HepG2 (cell line): ENCODE measurements around the gene CSTPP1. TPM values are rescaled to one million over a fixed set of nuclear protein-coding genes. Genes with fewer than 3 reads are reported as not detected.

ENCODE experiments used
- ATAC-seq: fragments of 200-7000 bp; cut with Tn5 transposase; 3 replicates; pipeline ENCODE4 v1.9.1; 2020; ENCODE audit warnings: mild to moderate bottlenecking, moderate library complexity
- BruUV-seq: library from RNA; stranded (reverse); fragments of 400-500 nt; replicated peaks from 2 replicates; lab custom pipeline; 2021; lab: Mats Ljungman, UMichigan
- CTCF ChIA-PET: fragments of 300-600 bp; formaldehyde crosslinking; extraction: SDS; loops from one replicate; lab custom pipeline; 2021; ENCODE audit warnings: low total read pairs, inconsistent platforms, low intra/inter-chr PET ratio; lab: Yijun Ruan, JAX
- POLR2A ChIA-PET: fragments of 350-600 bp; sonication (Branson Sonifier 250); formaldehyde crosslinking; loops from one replicate; lab custom pipeline; 2020; ENCODE audit warnings: antibody characterized with exemption, inconsistent platforms; lab: Yijun Ruan, JAX
- DNase-seq: peaks from one replicate; pipeline ENCODE4 v3.0.0-alpha.2; 2015; ENCODE audit warnings: low spot score
- FAIRE-seq: peaks from 3 replicates; lab custom pipeline; 2011; peaks lifted over from hg19 to GRCh38; lab: Jason Lieb, UNC
- H2AFZ ChIP-seq: one replicate; pipeline ENCODE4 v1.6.1; 2011; ENCODE audit warnings: low read length, inconsistent platforms
- H3K27ac ChIP-seq: fragments of 300-600 bp; 3 replicates; pipeline ENCODE4 v1.8.0; 2011; ENCODE audit warnings: mixed run types, mild to moderate bottlenecking, mixed read lengths, low read length, inconsistent platforms; ENCODE audit not compliant: insufficient read depth; ENCODE audit errors: extremely low read length
- H3K27me3 ChIP-seq, 2 experiments: fragments of 200-600 bp in 1 of 2; 2 replicates in 1 of 2; 3 replicates in 1 of 2; pipeline versions ENCODE4 v1.6.0 to v1.8.0; 2011; ENCODE audit warnings: low read length in 2 of 2, mild to moderate bottlenecking in 2 of 2, moderate library complexity in 2 of 2, inconsistent platforms in 1 of 2; ENCODE audit not compliant: insufficient read depth in 2 of 2, control insufficient read depth in 1 of 2
- H3K36me3 ChIP-seq, 2 experiments: fragments of 200-600 bp in 1 of 2; replicated peaks in 1 of 2; 2 replicates in 1 of 2; 3 replicates in 1 of 2; pipeline versions ENCODE4 v1.5.1 to v1.8.0; 2011; ENCODE audit warnings: low read length in 2 of 2, inconsistent platforms in 1 of 2; ENCODE audit not compliant: insufficient read depth in 2 of 2, control insufficient read depth in 1 of 2
- H3K4me1 ChIP-seq: 2 replicates; pipeline ENCODE4 v1.5.1; 2012; ENCODE audit warnings: low read length, inconsistent platforms; ENCODE audit not compliant: insufficient read depth
- H3K4me2 ChIP-seq: 2 replicates; pipeline ENCODE4 v1.6.0; 2011; ENCODE audit warnings: low read depth, low read length, inconsistent platforms
- H3K4me3 ChIP-seq, 3 experiments: fragments of 200-600 bp in 1 of 3; sonication (generic), shearing (Covaris generic) in 1 of 3; replicated peaks in 1 of 3; 2 replicates each; pipeline ENCODE4 v1.5.1; 2011 to 2016; ENCODE audit warnings: low read length in 3 of 3, inconsistent platforms in 2 of 3, low read depth in 2 of 3, mild to moderate bottlenecking in 2 of 3, control low read depth in 1 of 3, mixed read lengths in 1 of 3; ENCODE audit not compliant: insufficient read depth in 1 of 3
- H3K79me2 ChIP-seq: one replicate; pipeline ENCODE4 v1.6.1; 2011; ENCODE audit warnings: low read length, inconsistent platforms; ENCODE audit not compliant: insufficient read depth
- H3K9ac ChIP-seq: 2 replicates; pipeline ENCODE4 v1.6.0; 2011; ENCODE audit warnings: mild to moderate bottlenecking, low read depth, low read length, inconsistent platforms; ENCODE audit not compliant: insufficient read depth
- H3K9me3 ChIP-seq: 2 replicates; pipeline ENCODE4 v1.5.1; 2012; ENCODE audit warnings: mild to moderate bottlenecking, low read length
- H4K20me1 ChIP-seq: 2 replicates; pipeline ENCODE4 v1.6.0; 2011; ENCODE audit warnings: inconsistent platforms, mild to moderate bottlenecking, low read length, moderate library complexity; ENCODE audit not compliant: insufficient read depth
- CAMTA2 ChIP-seq: sonication (generic); formaldehyde crosslinking; IDR thresholded peaks from 2 replicates; pipeline ENCODE4 v1.4.0; 2020; ENCODE audit warnings: mild to moderate bottlenecking, missing genetic modification reagents, borderline replicate concordance
- CREM ChIP-seq, 2 experiments: sonication (generic) in 1 of 2; formaldehyde crosslinking in 1 of 2; IDR thresholded peaks; 2 replicates each; pipeline versions ENCODE4 v1.4.0 to v1.6.1; 2016 to 2020; ENCODE audit warnings: antibody characterized with exemption in 1 of 2, mild to moderate bottlenecking in 1 of 2, missing genetic modification reagents in 1 of 2
- DNMT3B ChIP-seq: conservative IDR thresholded peaks from 2 replicates; pipeline ENCODE4 v1.6.1; 2016; ENCODE audit warnings: missing biosample characterization, control low read depth
- MIER2 ChIP-seq: IDR thresholded peaks from 2 replicates; pipeline ENCODE4 v1.6.1; 2016; ENCODE audit warnings: missing biosample characterization, missing genetic modification reagents
- MYC ChIP-seq: sonication (generic); formaldehyde crosslinking; IDR thresholded peaks from 2 replicates; pipeline ENCODE4 v1.9.0; 2021; ENCODE audit warnings: missing genetic modification reagents, borderline replicate concordance
- MYNN ChIP-seq: sonication (generic); formaldehyde crosslinking; IDR thresholded peaks from 2 replicates; pipeline ENCODE4 v1.4.0; 2020; ENCODE audit warnings: mild to moderate bottlenecking, low read depth, missing genetic modification reagents
- NCOR1 ChIP-seq: fragments of 200-600 bp; sonication (generic); IDR thresholded peaks from 2 replicates; pipeline ENCODE4 v1.7.0; 2017; ENCODE audit warnings: antibody characterized with exemption, low read length, borderline replicate concordance
- NFYC ChIP-seq: IDR thresholded peaks from 2 replicates; pipeline ENCODE4 v1.6.1; 2016; ENCODE audit warnings: missing genetic modification reagents, missing compliant biosample characterization
- SOX6 ChIP-seq, 2 experiments: fragments of 450-650 bp in 1 of 2; sonication (generic) in 1 of 2; formaldehyde crosslinking in 1 of 2; IDR thresholded peaks; 2 replicates each; pipeline versions ENCODE4 v1.4.0 to v1.6.1; 2017 to 2020; ENCODE audit warnings: antibody characterized with exemption in 1 of 2, mild to moderate bottlenecking in 1 of 2, missing genetic modification reagents in 1 of 2
- ZFP62 ChIP-seq: sonication (generic); formaldehyde crosslinking; IDR thresholded peaks from 2 replicates; pipeline ENCODE4 v1.4.0; 2020; ENCODE audit warnings: missing genetic modification reagents
- ZFP90 ChIP-seq: sonication (generic); formaldehyde crosslinking; IDR thresholded peaks from 2 replicates; pipeline ENCODE4 v1.8.0; 2022; ENCODE audit warnings: missing genetic modification reagents, mild to moderate bottlenecking, inconsistent platforms, borderline replicate concordance
- ZNF382 ChIP-seq: sonication (generic); formaldehyde crosslinking; IDR thresholded peaks from 2 replicates; pipeline ENCODE4 v1.5.0; 2020; ENCODE audit warnings: missing genetic modification reagents, mild to moderate bottlenecking, borderline replicate concordance
- ZNF879 ChIP-seq: sonication (generic); formaldehyde crosslinking; IDR thresholded peaks from 2 replicates; pipeline ENCODE4 v1.8.1; 2023; ENCODE audit warnings: missing genetic modification reagents
- WGBS: methylation state at CpG from one replicate; pipeline ENCODE4 v1.1.6; 2017; ENCODE audit warnings: low lambda C conversion rate; 5-methylcytosine and 5-hydroxymethylcytosine counted together
- in situ Hi-C: cut with HindIII; loops from 2 replicates; pipeline ENCODE4 v1.10.0; 2017; ENCODE audit warnings: low pct_unique_long_range_greater_than_20kb; ENCODE audit not compliant: extremely low pct_ligation_motif_present
- intact Hi-C: fragments of 100-400 bp; cut with micrococcal nuclease; formaldehyde crosslinking; loops from one replicate; pipeline ENCODE4 v1.10.0; 2022; ENCODE audit not compliant: unreplicated experiment
- polyA plus RNA-seq, 8 experiments: library from polyadenylated mRNA; depleted of rRNA in 3 of 8; stranded (reverse) in 7 of 8; unstranded in 1 of 8; fragments of >200 nt; fragmentation: Illumina TruSeq in 4 of 8; extraction: Trizol in 4 of 8; gene quantifications; 2 replicates each; pipeline versions ENCODE4 v1.2.1 to v1.2.3, GENCODE V29; 2011 to 2016; ENCODE audit warnings: low read depth in 4 of 8, missing spikeins in 1 of 8, mixed read lengths in 1 of 8; ENCODE audit not compliant: insufficient read depth in 1 of 8
- total RNA-seq, 5 experiments: library from RNA; depleted of rRNA; stranded (reverse); fragments of >200 nt; fragmentation: Illumina TruSeq; extraction: Trizol; gene quantifications; 2 replicates each; pipeline ENCODE4 v1.2.3, GENCODE V29; 2016; ENCODE audit warnings: low read depth in 1 of 5

CSTPP1 gene
- total and polyA plus RNA-seq, 2 of the 13 experiments (the other 11 are each of a cell fraction or from before 2014, with no cell fraction given), result 12.3 to 14.6 TPM

- no peaks in the 10 kb centered on the region for H4K20me1 ChIP-seq
- no peak overlapping the region for H3K9ac ChIP-seq
- no peaks in the 10 kb centered on the region for H3K36me3 ChIP-seq
- POLR2A ChIA-PET, result no interaction called here
- TF ChIP-seq ZNF879 (no peak), SOX6 (IDR thresholded peaks at IDR 0.05) (no peak), SOX6 (CRISPR knock-in tag; IDR thresholded peaks at IDR 0.05) (no peak), ZFP90 (CRISPR knock-in tag) (no peak), ZNF382 (CRISPR knock-in tag) (no peak), CREM (IDR thresholded peaks at IDR 0.05) (no peak), CREM (CRISPR knock-in tag; IDR thresholded peaks at IDR 0.05) (no peak), NCOR1 (no peak), ZFP62 (no peak), NFYC (CRISPR knock-in tag) (no peak), CAMTA2 (CRISPR knock-in tag) (no peak), MYC (CRISPR knock-in tag) (no peak), DNMT3B (no peak), MIER2 (CRISPR knock-in tag) (no peak), MYNN (no peak)
- intact Hi-C loops, result no loop called here
- H3K27ac ChIP-seq, result no peak overlapping the region
- no peak overlapping the region for H3K4me2 ChIP-seq
- no peak overlapping the region for H2AFZ ChIP-seq
- no peaks in the 10 kb centered on the region for H3K79me2 ChIP-seq
- peaks cover 37% of the 10 kb centered on the region for H3K4me1 ChIP-seq
- no peak for ATAC-seq
- H3K27me3 ChIP-seq, result no peaks in the 10 kb centered on the region
- in situ Hi-C loops, result no loop called here
- DNase-seq, result no peak
- H3K9me3 ChIP-seq, result no peaks in the 10 kb centered on the region
- no peak for FAIRE-seq
- WGBS, result 71% methylated on average over 1 of the region's 1 CpG
- CTCF ChIA-PET, result no interaction called here
- no TSS peak for BruUV-seq
- H3K4me3 ChIP-seq, result no peak overlapping the region
These were observed 12.7 kb downstream of the CSTPP1 start for GRCh38 chr11:46949297-46949696.
